HG02798 (cell line): ENCODE data around the gene SETX.
"Not testable (repeated sequence)": the region's sequence is repeated elsewhere in the genome, so short reads cannot be mapped to it uniquely, and the experiment has no call there.

Experiments used
- ATAC-seq: cut with Tn5 transposase; IDR thresholded peaks from one replicate; pipeline ENCODE4 v1.9.1; 2021; ENCODE audit warnings: mild to moderate bottlenecking; ENCODE audit not compliant: unreplicated experiment, poor library complexity

SETX gene

GRCh38 chr9:132354637-132355355, at the start of gene SETX:
SETX (minus strand) TSS chr9:132354986; CDS start chr9:132349428, 5,558 bp downstream.
- ATAC-seq, result peak; percentile 92

GRCh38 chr9:132404228-132404881, 49.6 kb upstream of the SETX start:
- no peak for ATAC-seq

- no peak for ATAC-seq
These were observed 47.0 kb upstream of the SETX start for GRCh38 chr9:132401824-132402223.

- ATAC-seq, result no peak
These were observed 40.8 kb upstream of the SETX start for GRCh38 chr9:132395560-132395959.

GRCh38 chr9:132391449-132391848, 36.7 kb upstream of the SETX start:
- ATAC-seq, result no peak

- ATAC-seq, result no peak
These were observed 36.2 kb upstream of the SETX start for GRCh38 chr9:132390966-132391365.

- no peak for ATAC-seq
These were observed 32.3 kb upstream of the SETX start for GRCh38 chr9:132387133-132387532.

- peak; percentile 46 for ATAC-seq
These were observed 29.6 kb upstream of the SETX start for GRCh38 chr9:132384376-132384775.

- ATAC-seq, result peak; percentile 49
These were observed 28.7 kb upstream of the SETX start for GRCh38 chr9:132383462-132383883.

GRCh38 chr9:132381966-132382541, 27.3 kb upstream of the SETX start:
- ATAC-seq, result peak; percentile 70

- not testable (repeated sequence) for ATAC-seq
These were observed 23.6 kb upstream of the SETX start for GRCh38 chr9:132378416-132378815.

- ATAC-seq, result not testable (repeated sequence)
These were observed 23.0 kb upstream of the SETX start for GRCh38 chr9:132377769-132378168.

GRCh38 chr9:132372177-132373095, 17.6 kb upstream of the SETX start:
- no peak for ATAC-seq

- no peak for ATAC-seq
These were observed 15.8 kb upstream of the SETX start for GRCh38 chr9:132370592-132370991.

- ATAC-seq, result no peak
These were observed 14.6 kb upstream of the SETX start for GRCh38 chr9:132369421-132369820.

GRCh38 chr9:132367613-132368313, 13.0 kb upstream of the SETX start:
- no peak for ATAC-seq

- no peak for ATAC-seq
These were observed 11.7 kb upstream of the SETX start for GRCh38 chr9:132366481-132366880.

- no peak for ATAC-seq
These were observed 11.2 kb upstream of the SETX start for GRCh38 chr9:132365986-132366385.

GRCh38 chr9:132364068-132364467, 9.3 kb upstream of the SETX start:
- no peak for ATAC-seq

- ATAC-seq, result no peak
These were observed 3.0 kb upstream of the SETX start for GRCh38 chr9:132357764-132358163.
